Smooth muscle cell (in vitro differentiated cells): ENCODE results near the gene ZNF230. TPM values are rescaled to one million over a fixed set of nuclear protein-coding genes. Genes with fewer than 3 reads are reported as not detected.

Source experiments
- DNase-seq: peaks from one replicate; lab custom pipeline; 2025; ENCODE audit not compliant: unreplicated experiment; lab: John Stamatoyannopoulos, UW
- H2AFZ ChIP-seq: fragments of 200-600 bp; sonication (generic); 2 replicates; pipeline ENCODE4 v1.6.0; 2016; ENCODE audit warnings: antibody characterized with exemption, low read depth, mild to moderate bottlenecking
- H3F3A ChIP-seq: fragments of 200-600 bp; sonication (generic); 2 replicates; pipeline ENCODE4 v1.6.0; 2017; ENCODE audit warnings: antibody characterized with exemption, low read depth
- H3K27ac ChIP-seq: fragments of 200-600 bp; sonication (generic); 2 replicates; pipeline ENCODE4 v1.5.1; 2016; ENCODE audit warnings: low read depth, mild to moderate bottlenecking
- H3K27me3 ChIP-seq: fragments of 200-600 bp; sonication (generic); 2 replicates; pipeline ENCODE4 v1.6.1; 2016; ENCODE audit warnings: low read depth, mild to moderate bottlenecking
- H3K36me3 ChIP-seq: fragments of 200-600 bp; sonication (generic); 2 replicates; pipeline ENCODE4 v1.5.1; 2016; ENCODE audit warnings: low read depth
- H3K4me1 ChIP-seq: fragments of 200-600 bp; sonication (generic); 2 replicates; pipeline ENCODE4 v1.5.1; 2016; ENCODE audit warnings: low read depth
- H3K4me2 ChIP-seq: fragments of 200-600 bp; sonication (generic); 2 replicates; pipeline ENCODE4 v1.6.0; 2016; ENCODE audit warnings: mild to moderate bottlenecking
- H3K4me3 ChIP-seq: fragments of 200-600 bp; sonication (generic); 2 replicates; pipeline ENCODE4 v1.5.1; 2016; ENCODE audit warnings: mild to moderate bottlenecking
- H3K79me2 ChIP-seq: fragments of 200-600 bp; sonication (generic); 2 replicates; pipeline ENCODE4 v1.6.0; 2016; ENCODE audit warnings: low read depth, mild to moderate bottlenecking
- H3K9ac ChIP-seq: fragments of 200-600 bp; sonication (generic); 2 replicates; pipeline ENCODE4 v1.6.0; 2016; ENCODE audit warnings: low read depth
- H3K9me3 ChIP-seq: fragments of 200-600 bp; sonication (generic); replicated peaks from 2 replicates; pipeline ENCODE4 v1.5.1; 2016; ENCODE audit warnings: low read depth
- H4K20me1 ChIP-seq: fragments of 200-600 bp; sonication (generic); 2 replicates; pipeline ENCODE4 v1.6.0; 2016; ENCODE audit warnings: low read depth
- WGBS: methylation state at CpG from one replicate; pipeline ENCODE4 v1.1.7; 2016; ENCODE audit warnings: low lambda C conversion rate; 5-methylcytosine and 5-hydroxymethylcytosine counted together
- polyA plus RNA-seq: library from polyadenylated mRNA; unstranded; fragments of >200 nt; fragmentation: Nextera tagmentation; extraction: Ambion mirVana; gene quantifications from 2 replicates; pipeline ENCODE4 v1.2.1, GENCODE V29; 2016
- total RNA-seq: library from RNA; depleted of rRNA; stranded (reverse); fragments of >200 nt; gene quantifications from 2 replicates; pipeline ENCODE4 v1.2.3, GENCODE V29; 2014
- TF ChIP-seq, protein P1 (sequence below): fragments of 200-600 bp; sonication (generic); IDR thresholded peaks from 2 replicates; pipeline ENCODE4 v1.5.1; 2017; ENCODE audit warnings: borderline replicate concordance, mild to moderate bottlenecking, antibody characterized with exemption; ENCODE audit not compliant: insufficient read depth, poor library complexity, severe bottlenecking

ZNF230 gene
- total and polyA plus RNA-seq, 2 experiments from 2014 or later: 1.2 to 17.3 TPM

DNA sequence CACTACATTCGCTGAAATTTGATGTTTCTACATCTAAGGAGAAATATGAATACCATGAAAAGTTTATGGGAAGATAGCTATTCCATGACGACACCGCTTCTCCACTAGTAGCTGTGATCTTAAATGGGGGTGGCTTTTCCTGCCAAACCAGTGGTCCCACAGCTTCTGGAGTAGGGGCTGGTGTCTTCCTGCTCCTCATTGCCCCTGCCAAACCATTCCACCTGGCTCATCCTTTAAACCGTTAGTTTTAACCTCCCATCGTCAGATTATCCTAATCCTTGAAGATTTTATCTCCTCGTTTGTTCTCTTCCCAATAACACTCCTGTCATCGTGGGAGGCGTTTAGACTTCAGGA lies 568 bp upstream of the ZNF230 start:
- peaks cover 18% of the 10 kb centered on the region for H3K79me2 ChIP-seq
- peak overlapping the region; percentile 68 for H3K4me3 ChIP-seq
- H2AFZ ChIP-seq: peak overlapping the region; percentile 96
- H3K9me3 ChIP-seq: no peaks in the 10 kb centered on the region
- no peak for DNase-seq
- H3K9ac ChIP-seq: peak overlapping the region; percentile 50
- 16% methylated on average over 8 of the region's 8 CpGs for WGBS
- no peaks in the 10 kb centered on the region for H4K20me1 ChIP-seq
- TF ChIP-seq, protein P1, sequence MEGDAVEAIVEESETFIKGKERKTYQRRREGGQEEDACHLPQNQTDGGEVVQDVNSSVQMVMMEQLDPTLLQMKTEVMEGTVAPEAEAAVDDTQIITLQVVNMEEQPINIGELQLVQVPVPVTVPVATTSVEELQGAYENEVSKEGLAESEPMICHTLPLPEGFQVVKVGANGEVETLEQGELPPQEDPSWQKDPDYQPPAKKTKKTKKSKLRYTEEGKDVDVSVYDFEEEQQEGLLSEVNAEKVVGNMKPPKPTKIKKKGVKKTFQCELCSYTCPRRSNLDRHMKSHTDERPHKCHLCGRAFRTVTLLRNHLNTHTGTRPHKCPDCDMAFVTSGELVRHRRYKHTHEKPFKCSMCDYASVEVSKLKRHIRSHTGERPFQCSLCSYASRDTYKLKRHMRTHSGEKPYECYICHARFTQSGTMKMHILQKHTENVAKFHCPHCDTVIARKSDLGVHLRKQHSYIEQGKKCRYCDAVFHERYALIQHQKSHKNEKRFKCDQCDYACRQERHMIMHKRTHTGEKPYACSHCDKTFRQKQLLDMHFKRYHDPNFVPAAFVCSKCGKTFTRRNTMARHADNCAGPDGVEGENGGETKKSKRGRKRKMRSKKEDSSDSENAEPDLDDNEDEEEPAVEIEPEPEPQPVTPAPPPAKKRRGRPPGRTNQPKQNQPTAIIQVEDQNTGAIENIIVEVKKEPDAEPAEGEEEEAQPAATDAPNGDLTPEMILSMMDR: no peak
- no peaks in the 10 kb centered on the region for H3K27me3 ChIP-seq
- H3F3A ChIP-seq: no peaks in the 10 kb centered on the region
- peak overlapping the region; percentile 89 for H3K4me2 ChIP-seq
- H3K36me3 ChIP-seq: peaks cover 16% of the 10 kb centered on the region
- peaks cover 11% of the 10 kb centered on the region for H3K4me1 ChIP-seq
- H3K27ac ChIP-seq: peak overlapping the region; percentile 63

DNA sequence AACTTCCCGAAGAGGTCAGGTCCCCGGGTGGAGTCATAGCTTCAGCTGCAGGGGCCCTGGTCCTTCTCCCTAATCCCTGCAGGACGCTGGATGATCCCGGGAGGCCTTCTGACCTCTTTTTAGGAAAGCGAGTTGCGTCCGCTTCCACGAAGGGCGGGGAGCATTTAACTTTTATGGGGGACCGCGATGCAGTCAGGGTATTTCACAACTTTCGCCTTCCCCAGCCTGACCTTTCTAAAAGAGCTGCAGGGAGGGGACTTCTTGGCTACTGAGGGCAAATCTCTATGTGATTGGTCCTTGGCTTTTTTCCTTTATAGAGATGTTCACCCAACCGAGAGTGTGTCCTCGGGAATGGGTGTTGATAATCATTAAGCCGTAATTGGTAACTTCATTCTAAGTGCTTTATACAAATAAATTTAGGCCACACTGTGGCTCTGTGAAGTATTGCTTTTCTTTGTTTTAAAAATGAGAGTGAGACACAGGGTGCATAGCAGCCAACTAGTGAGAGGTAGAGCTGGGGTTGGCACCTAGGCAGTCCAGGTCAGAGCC lies 778 bp downstream of the ZNF230 start:
- peaks cover 29% of the 10 kb centered on the region for H3K36me3 ChIP-seq
- peaks cover 18% of the 10 kb centered on the region for H3K79me2 ChIP-seq
- TF ChIP-seq, protein P1: no peak
- no peak overlapping the region for H3K27ac ChIP-seq
- no peak for DNase-seq
- no peaks in the 10 kb centered on the region for H3K27me3 ChIP-seq
- H4K20me1 ChIP-seq: no peaks in the 10 kb centered on the region
- peak overlapping the region; percentile 89 for H2AFZ ChIP-seq
- peaks cover 7% of the 10 kb centered on the region for H3K9me3 ChIP-seq
- WGBS: 8% methylated on average over 15 of the region's 15 CpGs
- H3K4me3 ChIP-seq: peak overlapping the region; percentile 68
- H3K4me2 ChIP-seq: peak overlapping the region; percentile 89
- H3K9ac ChIP-seq: peak overlapping the region; percentile 23
- peaks cover 11% of the 10 kb centered on the region for H3K4me1 ChIP-seq
- H3F3A ChIP-seq: no peaks in the 10 kb centered on the region

DNA sequence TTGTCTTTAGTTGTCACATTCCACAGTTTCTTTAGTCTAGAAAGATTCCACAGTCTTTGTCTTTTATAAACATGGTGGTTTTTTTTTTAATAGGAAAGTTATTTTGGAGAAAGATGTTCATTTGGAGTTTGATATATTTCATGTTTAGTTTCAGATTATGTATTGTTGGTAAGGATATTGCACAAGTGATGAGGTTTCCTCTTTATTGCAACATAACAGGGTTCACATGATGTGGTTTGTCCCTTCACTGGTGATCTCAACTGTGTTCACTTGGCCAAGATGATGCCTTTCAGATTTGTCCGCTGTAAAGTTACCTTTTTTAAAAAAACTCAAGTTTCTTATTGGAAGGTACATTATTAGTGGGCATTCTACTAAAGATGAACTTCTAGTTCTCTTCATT lies 3.2 kb downstream of the ZNF230 start:
- H2AFZ ChIP-seq: no peak overlapping the region
- TF ChIP-seq, protein P1: no peak
- DNase-seq: no peak
- no peak overlapping the region for H3K4me2 ChIP-seq
- H4K20me1 ChIP-seq: no peaks in the 10 kb centered on the region
- H3K79me2 ChIP-seq: peaks cover 18% of the 10 kb centered on the region
- H3K4me3 ChIP-seq: no peak overlapping the region
- H3K9me3 ChIP-seq: peaks cover 26% of the 10 kb centered on the region
- no peaks in the 10 kb centered on the region for H3K27me3 ChIP-seq
- no peak overlapping the region for H3K9ac ChIP-seq
- H3F3A ChIP-seq: no peaks in the 10 kb centered on the region
- no peak overlapping the region for H3K27ac ChIP-seq
- H3K4me1 ChIP-seq: peaks cover 11% of the 10 kb centered on the region
- 100% methylated on average over 1 of the region's 1 CpG for WGBS
- H3K36me3 ChIP-seq: peaks cover 52% of the 10 kb centered on the region

DNA sequence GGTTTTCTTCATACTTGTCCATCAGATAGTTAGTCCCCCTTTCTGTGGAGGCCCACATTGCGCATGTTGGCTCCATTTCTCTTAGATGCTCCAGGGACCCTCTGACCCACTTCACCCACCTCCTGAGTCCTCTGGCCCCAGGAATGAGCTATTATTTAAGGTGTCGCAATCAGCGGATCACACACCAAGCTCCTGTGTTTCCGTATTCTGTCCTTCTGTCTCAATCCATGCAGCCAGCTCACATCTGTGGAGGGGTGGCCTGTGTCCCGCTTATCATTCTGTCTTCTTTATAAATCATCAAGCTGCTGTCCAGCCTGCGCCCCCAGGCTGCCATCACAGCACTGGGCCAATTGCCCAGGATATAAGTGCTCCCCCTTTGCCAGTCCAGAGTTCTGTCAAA lies 4.7 kb downstream of the ZNF230 start:
- Histone ChIP-seq H3K9ac (no peak overlapping the region), H3K27ac (no peak overlapping the region), H3K9me3 (peaks cover 35% of the 10 kb centered on the region), H3K79me2 (peaks cover 18% of the 10 kb centered on the region), H3K27me3 (no peaks in the 10 kb centered on the region), H4K20me1 (no peaks in the 10 kb centered on the region), H2AFZ (no peak overlapping the region), H3F3A (no peaks in the 10 kb centered on the region), H3K4me2 (no peak overlapping the region), H3K36me3 (peaks cover 63% of the 10 kb centered on the region), H3K4me3 (no peak overlapping the region), H3K4me1 (peaks cover 6% of the 10 kb centered on the region)
- TF ChIP-seq, protein P1: no peak
- DNase-seq: no peak
- WGBS: 100% methylated on average over 6 of the region's 6 CpGs
